ENCODE measurements around the gene DPYD.
A peak's percentile ranks its signal among the peaks of the same experiment; 100 is the strongest.

Gene DPYD

GRCh38 chr1:97920276-97920831 is 480 bp downstream of the DPYD start:
- Histone ChIP-seq H3K9me3 (replicated peaks; ENCODE audit: insufficient read depth, low read length) (no peaks in the 10 kb centered on the region), H3K27me3 (replicated peaks; ENCODE audit: insufficient read depth, low read length) (no peaks in the 10 kb centered on the region), H3K4me2 (ENCODE audit: low read depth, low read length) (peak overlapping the region; percentile 61; the same call in 1 of the 2 replicates), H3K79me2 (ENCODE audit: low read length) (peaks cover 48% of the 10 kb centered on the region), H3K4me1 (ENCODE audit: low read length) (peaks cover 16% of the 10 kb centered on the region; the same call in 1 of the 2 replicates), H3K36me3 (replicated peaks; ENCODE audit: insufficient read depth, low read length) (no peaks in the 10 kb centered on the region), H3K9ac (ENCODE audit: low read length) (peak overlapping the region; percentile 72), H3K4me3 (ENCODE audit: low read length) (peak overlapping the region; percentile 81), H2AFZ (ENCODE audit: low read length) (peak overlapping the region; percentile 67), H3F3A (ENCODE audit: insufficient read depth, low read length) (peaks cover 10% of the 10 kb centered on the region), H4K20me1 (ENCODE audit: insufficient read depth, low read length) (no peaks in the 10 kb centered on the region), H3K27ac (ENCODE audit: low read length) (peak overlapping the region; percentile 82), H3K9me2 (replicated peaks; ENCODE audit: insufficient read depth, low read length) (no peaks in the 10 kb centered on the region)
- no peak for DNase-seq
- TF ChIP-seq EZH2 (optimal IDR thresholded peaks at IDR 0.05; ENCODE audit: low read depth, low read length) (no peak), CTCF (IDR thresholded peaks at IDR 0.05; ENCODE audit: low read length) (no peak), EZH2phosphoT487 (IDR thresholded peaks at IDR 0.05; ENCODE audit: low read length) (no peak)

- DNase-seq: peak; percentile 18
- no peaks in the 10 kb centered on the region for H3K9me3 ChIP-seq (replicated peaks; ENCODE audit: insufficient read depth, low read length)
- no peaks in the 10 kb centered on the region for H4K20me1 ChIP-seq (ENCODE audit: insufficient read depth, low read length)
- peak overlapping the region; percentile 82; the same call in 1 of the 2 replicates for H3K27ac ChIP-seq (ENCODE audit: low read length)
- no peaks in the 10 kb centered on the region for H3K36me3 ChIP-seq (replicated peaks; ENCODE audit: insufficient read depth, low read length)
- no peaks in the 10 kb centered on the region for H3K27me3 ChIP-seq (replicated peaks; ENCODE audit: insufficient read depth, low read length)
- peaks cover 10% of the 10 kb centered on the region for H3F3A ChIP-seq (ENCODE audit: insufficient read depth, low read length)
- H3K9ac ChIP-seq (ENCODE audit: low read length): peak overlapping the region; percentile 72; the same call in 1 of the 2 replicates
- peak overlapping the region; percentile 81 for H3K4me3 ChIP-seq (ENCODE audit: low read length)
- peak overlapping the region; percentile 61 for H3K4me2 ChIP-seq (ENCODE audit: low read depth, low read length)
- peaks cover 54% of the 10 kb centered on the region for H3K79me2 ChIP-seq (ENCODE audit: low read length)
- H3K4me1 ChIP-seq (ENCODE audit: low read length): peaks cover 16% of the 10 kb centered on the region; the same call in 1 of the 2 replicates
- peak overlapping the region; percentile 67; the same call in 1 of the 2 replicates for H2AFZ ChIP-seq (ENCODE audit: low read length)
- H3K9me2 ChIP-seq (replicated peaks; ENCODE audit: insufficient read depth, low read length): no peaks in the 10 kb centered on the region
- TF ChIP-seq CTCF (IDR thresholded peaks at IDR 0.05; ENCODE audit: low read length) (no peak), EZH2phosphoT487 (IDR thresholded peaks at IDR 0.05; ENCODE audit: low read length) (no peak), EZH2 (optimal IDR thresholded peaks at IDR 0.05; ENCODE audit: low read depth, low read length) (no peak)
Observed at GRCh38 chr1:97919585-97920261, 1.1 kb downstream of the DPYD start.

DNA sequence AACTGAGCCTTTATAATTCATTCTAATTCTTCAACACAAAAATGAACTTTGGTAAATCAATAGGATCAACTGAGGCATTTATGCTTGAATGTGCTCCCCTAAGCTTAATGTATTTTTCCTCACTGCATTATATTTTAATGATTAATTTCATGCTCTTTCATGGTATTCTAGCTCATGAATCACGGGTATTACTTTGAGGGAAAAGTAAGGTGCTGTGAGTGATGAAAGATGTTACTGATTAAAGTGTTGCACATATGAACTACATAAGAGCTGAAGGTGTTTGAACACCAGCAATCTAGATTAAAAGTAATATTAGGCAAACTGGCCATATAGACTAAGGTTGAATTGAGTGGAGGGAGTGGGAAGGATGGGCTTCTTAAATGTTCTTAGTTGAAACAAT is 1.9 kb downstream of the DPYD start:
- Histone ChIP-seq H3K9ac (ENCODE audit: low read length) (no peak overlapping the region), H2AFZ (ENCODE audit: low read length) (no peak overlapping the region), H3F3A (ENCODE audit: insufficient read depth, low read length) (peaks cover 10% of the 10 kb centered on the region), H3K9me2 (replicated peaks; ENCODE audit: insufficient read depth, low read length) (no peaks in the 10 kb centered on the region), H3K27me3 (replicated peaks; ENCODE audit: insufficient read depth, low read length) (no peaks in the 10 kb centered on the region), H3K4me1 (ENCODE audit: low read length) (peaks cover 16% of the 10 kb centered on the region; the same call in 1 of the 2 replicates), H4K20me1 (ENCODE audit: insufficient read depth, low read length) (no peaks in the 10 kb centered on the region), H3K4me2 (ENCODE audit: low read depth, low read length) (peak overlapping the region; percentile 61), H3K9me3 (replicated peaks; ENCODE audit: insufficient read depth, low read length) (no peaks in the 10 kb centered on the region), H3K4me3 (ENCODE audit: low read length) (peak overlapping the region; percentile 81), H3K36me3 (replicated peaks; ENCODE audit: insufficient read depth, low read length) (no peaks in the 10 kb centered on the region), H3K27ac (ENCODE audit: low read length) (no peak overlapping the region), H3K79me2 (ENCODE audit: low read length) (peaks cover 62% of the 10 kb centered on the region)
- DNase-seq: no peak
- no peak for TF ChIP-seq EZH2 (optimal IDR thresholded peaks at IDR 0.05; ENCODE audit: low read depth, low read length)
- no peak for TF ChIP-seq EZH2phosphoT487 (IDR thresholded peaks at IDR 0.05; ENCODE audit: low read length)
- no peak for TF ChIP-seq CTCF (IDR thresholded peaks at IDR 0.05; ENCODE audit: low read length)
